ENCODE results near the gene PAM. TPM values are rescaled to one million over a fixed set of nuclear protein-coding genes. Genes with fewer than 3 reads are reported as not detected.

Gene PAM
- total and polyA plus RNA-seq, 7 experiments from 2014 or later: 10.3 to 36.6 (median 13.6) TPM

DNA sequence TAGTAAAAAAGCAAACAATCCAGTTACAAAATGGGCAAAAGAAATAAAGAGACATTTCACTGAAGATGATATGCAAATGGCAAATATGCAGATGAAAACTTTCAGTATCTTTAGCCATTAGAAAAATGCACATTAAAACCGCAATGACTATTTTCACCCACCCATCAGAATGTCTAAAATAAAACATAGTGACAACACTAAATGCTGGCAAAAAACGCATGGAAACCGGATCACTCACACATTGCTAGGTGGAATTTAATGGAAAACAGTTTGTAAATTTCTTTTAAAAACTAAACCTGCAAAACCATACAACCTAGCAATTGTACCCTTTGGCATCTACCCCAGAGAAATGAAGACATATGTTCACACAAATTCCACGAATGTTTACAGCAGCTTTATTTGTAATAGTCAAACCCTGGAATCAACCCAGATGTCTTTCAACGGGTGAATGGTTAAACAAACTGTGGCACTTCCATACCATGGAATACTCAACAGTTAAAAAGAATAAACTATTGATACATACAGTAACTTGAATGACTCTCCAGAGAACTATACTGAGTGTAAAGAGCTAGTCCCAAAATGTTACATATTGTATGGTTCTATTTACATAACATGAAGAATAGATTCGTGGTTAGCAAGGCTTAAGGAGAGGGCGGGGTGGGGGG is 17.2 kb upstream of the PAM start:
- ATAC-seq (no peak), DNase-seq (no peak)
- ChIA-PET POLR2A (no interaction called here), CTCF (no interaction called here)
- intact Hi-C loops (cut with micrococcal nuclease): no loop called here
- H3K27ac ChIP-seq (ENCODE audit: low read depth, low read length): no peak overlapping the region
- Mint-ChIP-seq H3K36me3 (no peaks in the 10 kb centered on the region), H3K27me3 (peaks cover 0 to 28% (median 9%) of the 10 kb centered on the region in 5 donors), H3K4me3 (no peak overlapping the region), H3K27ac (no peak overlapping the region), H3K4me1 (peaks cover 0 to 3% (median 0%) of the 10 kb centered on the region in 7 donors), H3K9me3 (no peaks in the 10 kb centered on the region)
- no peak overlapping the region for H3K4me3 ChIP-seq (ENCODE audit: low read length)
- no peaks in the 10 kb centered on the region for H3K36me3 ChIP-seq (ENCODE audit: control insufficient read depth in 2 of 3, insufficient read depth in 3 of 3, low read length in 3 of 3)
- H3K4me1 ChIP-seq (ENCODE audit: control insufficient read depth in 2 of 2, insufficient read depth in 2 of 2, low read length in 2 of 2): no peaks in the 10 kb centered on the region
- no peaks in the 10 kb centered on the region for H3K27me3 ChIP-seq (ENCODE audit: control insufficient read depth in 2 of 2, insufficient read depth in 2 of 2, low read length in 2 of 2)
- no peaks in the 10 kb centered on the region for H3K9me3 ChIP-seq (ENCODE audit: control insufficient read depth in 2 of 3, low read length in 3 of 3)

GRCh38 chr5:102740515-102740914 is 14.6 kb upstream of the PAM start:
- Histone ChIP-seq H3K4me3 (ENCODE audit: low read length) (no peak overlapping the region), H3K36me3 (ENCODE audit: control insufficient read depth in 2 of 3, insufficient read depth in 3 of 3, low read length in 3 of 3) (no peaks in the 10 kb centered on the region), H3K27me3 (ENCODE audit: control insufficient read depth in 2 of 2, insufficient read depth in 2 of 2, low read length in 2 of 2) (no peaks in the 10 kb centered on the region), H3K4me1 (ENCODE audit: control insufficient read depth in 2 of 2, insufficient read depth in 2 of 2, low read length in 2 of 2) (no peaks in the 10 kb centered on the region), H3K9me3 (ENCODE audit: control insufficient read depth in 2 of 3, low read length in 3 of 3) (no peaks in the 10 kb centered on the region), H3K27ac (ENCODE audit: low read depth, low read length) (no peak overlapping the region)
- Mint-ChIP-seq H3K36me3 (no peaks in the 10 kb centered on the region), H3K9me3 (no peaks in the 10 kb centered on the region), H3K27ac (no peak overlapping the region), H3K4me1 (peaks cover 0 to 3% (median 0%) of the 10 kb centered on the region in 7 donors), H3K4me3 (no peak overlapping the region), H3K27me3 (peaks cover 0 to 12% (median 3%) of the 10 kb centered on the region in 5 donors)
- ChIA-PET CTCF (no interaction called here), POLR2A (no interaction called here)
- intact Hi-C loops (cut with micrococcal nuclease): no loop called here
- DNase-seq (no peak), ATAC-seq (no peak)

DNA sequence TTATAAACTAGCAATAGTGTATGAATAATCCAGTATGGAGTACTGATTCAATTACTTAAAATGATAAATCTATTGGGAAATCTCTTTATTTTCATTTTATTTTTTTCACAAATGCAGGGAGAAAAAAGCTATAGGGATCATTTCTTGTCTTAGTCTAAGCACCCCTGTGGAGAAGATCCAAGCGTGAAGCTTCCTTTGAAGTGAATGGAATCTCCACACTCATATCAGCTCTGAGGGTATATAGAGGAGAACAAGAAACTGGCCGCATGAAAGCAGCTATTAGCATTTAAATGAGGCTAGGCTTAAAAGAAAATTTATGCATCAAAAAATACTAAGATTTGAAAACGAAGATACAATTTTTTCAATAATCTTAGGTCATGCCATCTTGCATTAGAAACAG is 12.9 kb upstream of the PAM start:
- Histone ChIP-seq H3K36me3 (ENCODE audit: control insufficient read depth in 2 of 3, insufficient read depth in 3 of 3, low read length in 3 of 3) (no peaks in the 10 kb centered on the region), H3K4me1 (ENCODE audit: control insufficient read depth in 2 of 2, insufficient read depth in 2 of 2, low read length in 2 of 2) (no peaks in the 10 kb centered on the region), H3K9me3 (ENCODE audit: control insufficient read depth in 2 of 3, low read length in 3 of 3) (no peaks in the 10 kb centered on the region), H3K27ac (ENCODE audit: low read depth, low read length) (no peak overlapping the region), H3K27me3 (ENCODE audit: control insufficient read depth in 2 of 2, insufficient read depth in 2 of 2, low read length in 2 of 2) (no peaks in the 10 kb centered on the region), H3K4me3 (ENCODE audit: low read length) (no peak overlapping the region)
- no peak overlapping the region for H3K4me3 Mint-ChIP-seq
- ATAC-seq (no peak), DNase-seq (no peak)
- H3K27me3 Mint-ChIP-seq: peaks cover 0 to 6% (median 4%) of the 10 kb centered on the region in 5 donors
- peaks cover 0 to 4% (median 0%) of the 10 kb centered on the region in 7 donors for H3K4me1 Mint-ChIP-seq
- intact Hi-C loops (cut with micrococcal nuclease): no loop called here
- no peaks in the 10 kb centered on the region for H3K9me3 Mint-ChIP-seq
- ChIA-PET POLR2A (no interaction called here), CTCF (interaction anchor here (0.6 kb wide), 1 partner anchor 402 kb away, joined by 4 read pairs; no protein-coding TSS in a partner anchor)
- no peaks in the 10 kb centered on the region for H3K36me3 Mint-ChIP-seq
- H3K27ac Mint-ChIP-seq: no peak overlapping the region

GRCh38 chr5:102743900-102744299 is 11.2 kb upstream of the PAM start:
- Mint-ChIP-seq H3K36me3 (no peaks in the 10 kb centered on the region), H3K4me1 (peaks cover 0 to 13% (median 0%) of the 10 kb centered on the region in 7 donors), H3K9me3 (no peaks in the 10 kb centered on the region), H3K27ac (no peak overlapping the region), H3K4me3 (no peak overlapping the region), H3K27me3 (peaks cover 0 to 5% (median 0%) of the 10 kb centered on the region in 5 donors)
- ChIA-PET POLR2A (no interaction called here), CTCF (no interaction called here)
- no peak for ATAC-seq
- no peaks in the 10 kb centered on the region for H3K4me1 ChIP-seq (ENCODE audit: control insufficient read depth in 2 of 2, insufficient read depth in 2 of 2, low read length in 2 of 2)
- no peak overlapping the region for H3K27ac ChIP-seq (ENCODE audit: low read depth, low read length)
- intact Hi-C loops (cut with micrococcal nuclease): no loop called here
- H3K4me3 ChIP-seq (ENCODE audit: low read length): no peak overlapping the region
- no peaks in the 10 kb centered on the region for H3K27me3 ChIP-seq (ENCODE audit: control insufficient read depth in 2 of 2, insufficient read depth in 2 of 2, low read length in 2 of 2)
- H3K36me3 ChIP-seq (ENCODE audit: control insufficient read depth in 2 of 3, insufficient read depth in 3 of 3, low read length in 3 of 3): no peaks in the 10 kb centered on the region
- no peaks in the 10 kb centered on the region for H3K9me3 ChIP-seq (ENCODE audit: control insufficient read depth in 2 of 3, low read length in 3 of 3)
- no peak for DNase-seq

DNA sequence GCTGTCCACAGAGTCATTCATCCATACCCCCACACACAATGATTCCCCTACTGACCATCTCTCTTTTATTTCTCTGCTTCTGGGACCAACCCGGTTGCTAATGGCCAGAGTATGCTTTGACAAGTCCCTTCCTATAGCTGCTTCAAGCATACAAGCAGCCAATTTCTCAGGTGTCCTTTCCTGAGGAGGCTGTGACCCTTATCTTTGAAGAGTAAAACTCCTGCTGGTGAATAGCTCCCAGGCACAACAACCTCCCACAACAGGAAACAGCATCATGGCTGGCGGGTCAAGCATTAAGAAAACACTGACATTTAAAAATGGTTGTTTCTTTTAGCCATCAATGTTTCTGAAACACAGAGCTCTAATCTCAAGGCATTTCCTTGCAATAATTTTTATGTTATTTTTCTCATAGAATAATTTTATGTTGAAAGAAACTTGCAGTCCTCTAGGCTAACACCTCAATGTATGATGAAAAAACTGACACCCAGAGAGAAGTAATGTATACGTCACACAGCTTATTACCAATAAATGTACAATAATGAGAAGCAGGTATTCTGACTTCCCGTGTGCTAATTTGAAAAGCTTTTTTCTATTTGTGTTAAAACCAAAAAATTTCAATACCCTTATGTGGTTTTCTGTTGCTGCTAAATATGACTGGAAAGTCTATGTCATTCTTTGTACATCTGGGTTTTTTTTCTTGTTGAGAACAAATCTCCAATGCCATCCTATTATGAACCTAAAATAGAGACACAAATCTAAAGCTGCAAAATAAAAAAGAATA is 7.5 kb upstream of the PAM start:
- Histone ChIP-seq H3K27me3 (ENCODE audit: control insufficient read depth in 2 of 2, insufficient read depth in 2 of 2, low read length in 2 of 2) (no peaks in the 10 kb centered on the region), H3K4me3 (ENCODE audit: low read length) (no peak overlapping the region), H3K27ac (ENCODE audit: low read depth, low read length) (no peak overlapping the region), H3K9me3 (ENCODE audit: control insufficient read depth in 2 of 3, low read length in 3 of 3) (no peaks in the 10 kb centered on the region), H3K4me1 (ENCODE audit: control insufficient read depth in 2 of 2, insufficient read depth in 2 of 2, low read length in 2 of 2) (no peaks in the 10 kb centered on the region), H3K36me3 (ENCODE audit: control insufficient read depth in 2 of 3, insufficient read depth in 3 of 3, low read length in 3 of 3) (no peaks in the 10 kb centered on the region)
- Mint-ChIP-seq H3K4me1 (peaks cover 0 to 13% (median 0%) of the 10 kb centered on the region in 7 donors), H3K36me3 (no peaks in the 10 kb centered on the region), H3K4me3 (no peak overlapping the region), H3K9me3 (no peaks in the 10 kb centered on the region), H3K27me3 (peaks cover 0 to 12% (median 4%) of the 10 kb centered on the region in 5 donors), H3K27ac (no peak overlapping the region)
- ChIA-PET CTCF (interaction anchor here (0.9 kb wide), 1 partner anchor 21 kb away, joined by 3 read pairs; no protein-coding TSS in a partner anchor), POLR2A (no interaction called here)
- ATAC-seq (no peak), DNase-seq (no peak)
- intact Hi-C loops (cut with micrococcal nuclease): no loop called here

DNA sequence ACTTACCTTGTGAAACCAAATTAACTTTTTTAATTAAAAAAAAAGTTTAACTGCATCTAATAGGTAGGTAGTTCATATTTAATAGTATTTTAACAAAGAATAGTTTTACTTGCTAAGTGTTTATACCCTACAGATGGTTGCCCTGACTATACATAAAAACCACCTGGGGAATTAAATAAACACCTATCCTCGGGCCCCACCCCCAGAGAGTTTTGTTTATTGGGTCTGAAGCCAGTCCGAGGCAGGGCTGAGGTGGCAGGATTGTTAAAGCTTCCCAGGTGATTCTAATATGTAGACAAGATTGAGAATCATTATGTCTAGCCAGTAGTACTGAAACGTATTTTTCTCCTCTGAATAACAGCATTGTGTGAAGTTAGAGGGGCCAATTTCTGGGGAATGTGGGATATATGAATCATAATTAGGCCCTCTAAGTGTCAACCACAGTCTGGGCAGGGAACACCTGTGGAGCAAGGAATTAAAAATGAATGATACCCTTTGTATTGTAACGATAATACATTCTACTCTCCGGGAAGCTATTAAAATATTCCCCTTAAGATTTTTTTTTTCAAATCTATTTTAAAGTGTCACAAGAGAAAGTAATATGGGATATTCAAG is 5.6 kb upstream of the PAM start:
- Mint-ChIP-seq H3K27ac (no peak overlapping the region), H3K27me3 (peaks cover 0 to 18% (median 9%) of the 10 kb centered on the region in 5 donors), H3K36me3 (no peaks in the 10 kb centered on the region), H3K4me1 (peaks cover 9 to 23% (median 16%) of the 10 kb centered on the region in 7 donors), H3K4me3 (no peak overlapping the region), H3K9me3 (no peaks in the 10 kb centered on the region)
- POLR2A ChIA-PET: no interaction called here
- DNase-seq (no peak), ATAC-seq (no peak)
- H3K4me3 ChIP-seq (ENCODE audit: low read length): no peak overlapping the region
- H3K4me1 ChIP-seq (ENCODE audit: control insufficient read depth in 2 of 2, insufficient read depth in 2 of 2, low read length in 2 of 2): peaks cover 8 to 11% of the 10 kb centered on the region in 2 donors
- H3K36me3 ChIP-seq (ENCODE audit: control insufficient read depth in 2 of 3, insufficient read depth in 3 of 3, low read length in 3 of 3): no peaks in the 10 kb centered on the region
- CTCF ChIA-PET: no interaction called here
- intact Hi-C loops (cut with micrococcal nuclease): loop anchor here in 1 of 2 donors (10.0 kb wide), 1 partner anchor 1845 kb away; the partner anchor contains the start of gene ST8SIA4
- H3K27me3 ChIP-seq (ENCODE audit: control insufficient read depth in 2 of 2, insufficient read depth in 2 of 2, low read length in 2 of 2): no peaks in the 10 kb centered on the region
- H3K27ac ChIP-seq (ENCODE audit: low read depth, low read length): no peak overlapping the region
- no peaks in the 10 kb centered on the region for H3K9me3 ChIP-seq (ENCODE audit: control insufficient read depth in 2 of 3, low read length in 3 of 3)

Data from naive thymus-derived CD4-positive, alpha-beta T cell (primary cell).